Endometrial microvascular endothelial cells (primary cell): ENCODE results near the gene POLR3G. TPM values are rescaled to one million over a fixed set of nuclear protein-coding genes. Genes with fewer than 3 reads are reported as not detected.

Experiments
- in situ Hi-C: cut with HindIII; loops from 2 replicates; pipeline ENCODE4 v1.10.0; 2017; ENCODE audit warnings: low sequenced_read_pairs, low pct_unique_long_range_greater_than_20kb; ENCODE audit errors: inconsistent ontology term
- total RNA-seq: library from RNA; depleted of rRNA; stranded (reverse); fragments of >200 nt; gene quantifications from one replicate; pipeline ENCODE4 v1.2.3, GENCODE V29; 2015; ENCODE audit errors: inconsistent ontology term

POLR3G gene
- total RNA-seq, 1 donor from 2014 or later: 19.9 TPM

GRCh38 chr5:90546216-90546837, 71.7 kb downstream of the POLR3G start:
- in situ Hi-C loops: no loop called here

- in situ Hi-C loops: no loop called here
These were observed 72.4 kb downstream of the POLR3G start for GRCh38 chr5:90547072-90547536.

GRCh38 chr5:90548069-90548593, 73.5 kb downstream of the POLR3G start:
- in situ Hi-C loops: no loop called here

GRCh38 chr5:90549223-90549622, 74.6 kb downstream of the POLR3G start:
- in situ Hi-C loops: no loop called here

GRCh38 chr5:90549729-90550275, 75.1 kb downstream of the POLR3G start:
- in situ Hi-C loops: no loop called here

GRCh38 chr5:90550963-90551362, 76.3 kb downstream of the POLR3G start:
- in situ Hi-C loops: no loop called here

GRCh38 chr5:90551376-90551775, 76.7 kb downstream of the POLR3G start:
- in situ Hi-C loops: no loop called here

- in situ Hi-C loops: no loop called here
These were observed 79.0 kb downstream of the POLR3G start for GRCh38 chr5:90553711-90554110.

GRCh38 chr5:90554358-90555006, 79.8 kb downstream of the POLR3G start:
- in situ Hi-C loops: no loop called here

- in situ Hi-C loops: no loop called here
These were observed 81.0 kb downstream of the POLR3G start for GRCh38 chr5:90555666-90556065.

- in situ Hi-C loops: no loop called here
These were observed 82.7 kb downstream of the POLR3G start for GRCh38 chr5:90557391-90557790.

- in situ Hi-C loops: no loop called here
These were observed 83.2 kb downstream of the POLR3G start for GRCh38 chr5:90557871-90558270.

GRCh38 chr5:90558344-90559192, 83.9 kb downstream of the POLR3G start, which contains the start of gene ADGRV1:
ADGRV1 (plus strand) TSS chr5:90558797; CDS start chr5:90558896, 99 bp downstream.
- in situ Hi-C loops: no loop called here

- in situ Hi-C loops: no loop called here
These were observed 86.1 kb downstream of the POLR3G start for GRCh38 chr5:90560771-90561170.

- in situ Hi-C loops: no loop called here
These were observed 87.1 kb downstream of the POLR3G start for GRCh38 chr5:90561766-90562165.

- in situ Hi-C loops: no loop called here
These were observed 87.7 kb downstream of the POLR3G start for GRCh38 chr5:90562341-90562740.

GRCh38 chr5:90563108-90563507, 88.4 kb downstream of the POLR3G start:
- in situ Hi-C loops: no loop called here
